GM12878 (cell line): ENCODE measurements around the gene FITM1. TPM values are rescaled to one million over a fixed set of nuclear protein-coding genes. Genes with fewer than 3 reads are reported as not detected.

Source experiments
- ATAC-seq: fragments of 200-7000 bp; cut with Tn5 transposase; 3 replicates; pipeline ENCODE4 v1.9.1; 2020; ENCODE audit warnings: mild to moderate bottlenecking, moderate library complexity
- BruUV-seq: library from RNA; stranded (reverse); fragments of 400-500 nt; replicated peaks from 2 replicates; lab custom pipeline; 2021; lab: Mats Ljungman, UMichigan
- CTCF ChIA-PET: fragments of 300-600 bp; sonication (Branson Sonifier 250); formaldehyde crosslinking; extraction: SDS; loops from one replicate; lab custom pipeline; 2021; ENCODE audit warnings: inconsistent platforms; lab: Yijun Ruan, JAX
- POLR2A ChIA-PET: fragments of 350-600 bp; formaldehyde crosslinking; extraction: SDS; loops from one replicate; lab custom pipeline; 2021; ENCODE audit warnings: inconsistent platforms; lab: Charles Lee
- RAD21 ChIA-PET: fragments of 300-600 bp; sonication (Branson Sonifier 250); formaldehyde crosslinking; loops from one replicate; lab custom pipeline; 2023; ENCODE audit warnings: antibody characterized with exemption; ENCODE audit not compliant: unreplicated experiment; lab: Charles Lee
- SMC1A ChIA-PET: fragments of 300-600 bp; sonication (Branson Sonifier 250); formaldehyde crosslinking; loops from one replicate; lab custom pipeline; 2023; ENCODE audit not compliant: unreplicated experiment, uncharacterized antibody; lab: Charles Lee
- DNase-seq: peaks from one replicate; pipeline ENCODE4 v3.0.0-alpha.2; 2011; ENCODE audit warnings: low read depth, low spot score
- FAIRE-seq: peaks from 3 replicates; lab custom pipeline; 2011; peaks lifted over from hg19 to GRCh38; lab: Jason Lieb, UNC
- H2AFZ ChIP-seq: 2 replicates; pipeline ENCODE4 v1.6.0; 2011; ENCODE audit warnings: low read depth, low read length, control low read depth; ENCODE audit not compliant: control insufficient read depth
- H3K27ac ChIP-seq: 2 replicates; pipeline ENCODE4 v1.5.1; 2011; ENCODE audit warnings: control low read depth; ENCODE audit not compliant: control insufficient read depth, insufficient read depth
- H3K27me3 ChIP-seq, 2 experiments: replicated peaks in 1 of 2; 2 replicates each; pipeline versions ENCODE4 v1.6.0 to v1.6.1; 2011; ENCODE audit warnings: low read length in 1 of 2; ENCODE audit not compliant: control insufficient read depth in 2 of 2, insufficient read depth in 2 of 2
- H3K36me3 ChIP-seq, 2 experiments: 2 replicates each; pipeline ENCODE4 v1.5.1; 2011; ENCODE audit warnings: low read length in 1 of 2; ENCODE audit not compliant: control insufficient read depth in 2 of 2, insufficient read depth in 2 of 2
- H3K4me1 ChIP-seq: 2 replicates; pipeline ENCODE4 v1.6.1; 2011; ENCODE audit warnings: mild to moderate bottlenecking, low read length, moderate library complexity, mixed read lengths; ENCODE audit not compliant: control insufficient read depth, insufficient read depth
- H3K4me2 ChIP-seq: 2 replicates; pipeline ENCODE4 v1.6.0; 2011; ENCODE audit warnings: control low read depth; ENCODE audit not compliant: control insufficient read depth, insufficient read depth
- H3K4me3 ChIP-seq: fragments of 200-600 bp; sonication (generic); 2 replicates; pipeline ENCODE4 v1.5.1; 2016
- H3K79me2 ChIP-seq: 2 replicates; pipeline ENCODE4 v1.6.0; 2011; ENCODE audit warnings: low read length; ENCODE audit not compliant: control insufficient read depth, insufficient read depth
- H3K9ac ChIP-seq: 2 replicates; pipeline ENCODE4 v1.8.0; 2011; ENCODE audit warnings: low read length, control low read depth, mixed read lengths; ENCODE audit not compliant: control insufficient read depth, insufficient read depth
- H3K9me3 ChIP-seq: replicated peaks from 3 replicates; pipeline ENCODE4 v1.5.1; 2011; ENCODE audit warnings: mild to moderate bottlenecking, low read length; ENCODE audit not compliant: control insufficient read depth, insufficient read depth
- H4K20me1 ChIP-seq: 2 replicates; pipeline ENCODE4 v1.6.0; 2011; ENCODE audit not compliant: control insufficient read depth, insufficient read depth
- EZH2 ChIP-seq: IDR thresholded peaks from 2 replicates; pipeline ENCODE4 v1.6.1; 2012; ENCODE audit warnings: low read depth, mild to moderate bottlenecking, control low read depth, inconsistent platforms, low read length, borderline replicate concordance; ENCODE audit not compliant: control insufficient read depth
- FOXK2 ChIP-seq: fragments of 450-650 bp; IDR thresholded peaks from 2 replicates; pipeline ENCODE4 v1.6.1; 2017; ENCODE audit warnings: mild to moderate bottlenecking, moderate library complexity
- IKZF2 ChIP-seq, 2 experiments: fragments of 450-650 bp; IDR thresholded peaks; 2 replicates each; pipeline ENCODE4 v1.6.1; 2017; ENCODE audit warnings: mild to moderate bottlenecking in 2 of 2, moderate library complexity in 2 of 2
- NFYB ChIP-seq: IDR thresholded peaks from 2 replicates; pipeline ENCODE4 v1.6.1; 2011; ENCODE audit warnings: low read depth, mild to moderate bottlenecking, low read length, improper control_type of control experiment, moderate library complexity; ENCODE audit not compliant: insufficient read depth
- SMARCA5 ChIP-seq: fragments of 450-650 bp; IDR thresholded peaks from 2 replicates; pipeline ENCODE4 v1.6.1; 2017; ENCODE audit warnings: mild to moderate bottlenecking
- YBX1 ChIP-seq: fragments of 450-650 bp; IDR thresholded peaks from 2 replicates; pipeline ENCODE4 v1.6.1; 2016; ENCODE audit warnings: antibody characterized with exemption
- WGBS: methylation state at CpG from one replicate; pipeline ENCODE4 v1.1.6; 2016; ENCODE audit warnings: low lambda C conversion rate; ENCODE audit not compliant: insufficient replicate concordance, insufficient coverage; ENCODE audit errors: missing lambda C conversion rate; 5-methylcytosine and 5-hydroxymethylcytosine counted together
- in situ Hi-C: fragments of 300-500 bp; cut with MboI; formaldehyde crosslinking; loops from 9 replicates; pipeline ENCODE4 v1.14.3; 2018; ENCODE audit warnings: mixed read lengths
- intact Hi-C: fragments of 100-400 bp; cut with micrococcal nuclease; formaldehyde crosslinking; loops from one replicate; pipeline ENCODE4 v1.14.2; 2022; ENCODE audit not compliant: unreplicated experiment
- polyA plus RNA-seq, 11 experiments: library from polyadenylated mRNA; depleted of rRNA in 4 of 11; unstranded in 6 of 11; stranded (reverse) in 5 of 11; fragments of >200 nt; fragmentation: Nextera tagmentation in 4 of 11; fragmentation: Illumina TruSeq in 1 of 11; extraction: Ambion mirVana in 4 of 11; extraction: Trizol in 1 of 11; gene quantifications; 1 replicate in 1 of 11; 2 replicates in 10 of 11; pipeline versions ENCODE4 v1.2.1 to v1.2.3, GENCODE V29; 2011 to 2016; ENCODE audit warnings: inconsistent platforms in 2 of 11, missing spikeins in 2 of 11, low read depth in 1 of 11
- total RNA-seq, 4 experiments: library from RNA; depleted of rRNA in 3 of 4; stranded (reverse); fragments of >200 nt in 3 of 4; fragmentation: Illumina TruSeq in 1 of 4; extraction: Trizol in 1 of 4; gene quantifications; 2 replicates each; pipeline versions ENCODE4 v1.2.1 to v1.2.3, GENCODE V29; 2013 to 2021
- TF ChIP-seq, protein P1 (sequence below): IDR thresholded peaks from 2 replicates; pipeline ENCODE4 v1.6.1; 2012; ENCODE audit warnings: low read depth, low read length, improper control_type of control experiment
- TF ChIP-seq, protein P2 (sequence below): fragments of 450-650 bp; IDR thresholded peaks from 2 replicates; pipeline ENCODE4 v1.6.1; 2017; ENCODE audit warnings: low read depth, mild to moderate bottlenecking, moderate library complexity

The FITM1 gene
- total and polyA plus RNA-seq, 10 of the 15 experiments (the other 5 are each of a cell fraction or from before 2014, with no cell fraction given): 0.11 to 1.9 (median 0.45) TPM; not detected in 2

DNA sequence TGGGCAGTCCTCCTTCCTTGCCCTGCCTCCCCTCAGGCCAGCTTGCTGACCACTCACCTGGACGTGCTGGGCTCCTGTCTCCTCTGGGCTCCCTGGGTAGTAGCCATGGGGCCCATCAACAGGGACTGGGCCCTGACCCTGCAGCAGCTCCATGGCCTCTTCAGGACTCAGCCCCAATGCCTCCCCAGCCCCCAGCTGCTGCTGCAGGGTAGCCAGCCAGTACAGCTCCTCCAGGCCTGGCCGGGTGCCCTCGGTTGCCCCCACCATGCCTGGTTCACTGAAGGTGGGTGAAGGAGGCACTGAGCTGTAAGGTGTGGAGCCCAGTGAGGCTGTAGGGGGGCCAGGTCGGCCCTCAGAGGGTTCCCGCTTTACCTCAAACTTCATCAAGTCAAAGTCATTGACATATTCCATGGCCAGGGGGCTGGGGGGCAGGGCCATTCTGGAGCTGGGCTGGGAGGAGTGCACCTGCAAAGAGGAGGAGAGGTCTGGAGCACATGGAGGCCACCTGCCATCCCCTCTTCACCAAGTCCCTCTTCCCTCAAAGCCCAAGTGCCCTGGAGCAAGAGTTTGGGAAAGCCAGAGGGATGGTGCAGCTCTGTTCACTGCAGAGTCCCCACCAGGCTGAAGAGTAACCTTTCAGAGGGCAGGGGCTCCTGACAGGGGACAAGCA, 47.9 kb upstream of the FITM1 start:
- ChIA-PET SMC1A (interaction anchor here (0.9 to 5.2 kb wide), 4 partner anchors 9 to 79 kb away, joined by 3 to 51 read pairs (median 6); partner anchors contain the start of gene PCK2), RAD21 (interaction anchor here (1.3 to 4.6 kb wide), 6 partner anchors 10 to 78 kb away, joined by 3 to 39 read pairs (median 14); partner anchors contain the start of genes DCAF11, IRF9, NRL and PCK2), POLR2A (interaction anchor here (1.3 to 4.2 kb wide), 5 partner anchors 12 to 64 kb away, joined by 3 to 33 read pairs (median 6); partner anchors contain the start of genes CARMIL3, PCK2, PSME1 and PSME2), CTCF (interaction anchor here (0.6 to 4.9 kb wide), 9 partner anchors 8 to 469 kb away, joined by 3 to 71 read pairs (median 3); partner anchors contain the start of genes CIDEB, PCK2 and PSME2)
- TF ChIP-seq NFYB (no peak), EZH2 (no peak), IKZF2 (IDR thresholded peaks at IDR 0.05) (no peak), YBX1 (no peak), FOXK2 (no peak), SMARCA5 (no peak)
- TF ChIP-seq, protein P1, sequence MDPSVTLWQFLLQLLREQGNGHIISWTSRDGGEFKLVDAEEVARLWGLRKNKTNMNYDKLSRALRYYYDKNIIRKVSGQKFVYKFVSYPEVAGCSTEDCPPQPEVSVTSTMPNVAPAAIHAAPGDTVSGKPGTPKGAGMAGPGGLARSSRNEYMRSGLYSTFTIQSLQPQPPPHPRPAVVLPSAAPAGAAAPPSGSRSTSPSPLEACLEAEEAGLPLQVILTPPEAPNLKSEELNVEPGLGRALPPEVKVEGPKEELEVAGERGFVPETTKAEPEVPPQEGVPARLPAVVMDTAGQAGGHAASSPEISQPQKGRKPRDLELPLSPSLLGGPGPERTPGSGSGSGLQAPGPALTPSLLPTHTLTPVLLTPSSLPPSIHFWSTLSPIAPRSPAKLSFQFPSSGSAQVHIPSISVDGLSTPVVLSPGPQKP: no peak
- TF ChIP-seq, protein P2, sequence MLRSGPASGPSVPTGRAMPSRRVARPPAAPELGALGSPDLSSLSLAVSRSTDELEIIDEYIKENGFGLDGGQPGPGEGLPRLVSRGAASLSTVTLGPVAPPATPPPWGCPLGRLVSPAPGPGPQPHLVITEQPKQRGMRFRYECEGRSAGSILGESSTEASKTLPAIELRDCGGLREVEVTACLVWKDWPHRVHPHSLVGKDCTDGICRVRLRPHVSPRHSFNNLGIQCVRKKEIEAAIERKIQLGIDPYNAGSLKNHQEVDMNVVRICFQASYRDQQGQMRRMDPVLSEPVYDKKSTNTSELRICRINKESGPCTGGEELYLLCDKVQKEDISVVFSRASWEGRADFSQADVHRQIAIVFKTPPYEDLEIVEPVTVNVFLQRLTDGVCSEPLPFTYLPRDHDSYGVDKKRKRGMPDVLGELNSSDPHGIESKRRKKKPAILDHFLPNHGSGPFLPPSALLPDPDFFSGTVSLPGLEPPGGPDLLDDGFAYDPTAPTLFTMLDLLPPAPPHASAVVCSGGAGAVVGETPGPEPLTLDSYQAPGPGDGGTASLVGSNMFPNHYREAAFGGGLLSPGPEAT: no peak
- WGBS: 52% methylated on average over 5 of the region's 5 CpGs
- H3K27ac ChIP-seq: no peak overlapping the region
- ATAC-seq (no peak), FAIRE-seq (no peak), DNase-seq (no peak)
- H3K9ac ChIP-seq: no peak overlapping the region
- intact Hi-C loops (no loop called here), in situ Hi-C loops (no loop called here)
- no peaks in the 10 kb centered on the region for H3K79me2 ChIP-seq
- H3K4me3 ChIP-seq: no peak overlapping the region
- no peaks in the 10 kb centered on the region for H4K20me1 ChIP-seq
- no TSS peak for BruUV-seq
- no peak overlapping the region for H2AFZ ChIP-seq
- H3K36me3 ChIP-seq: no peaks in the 10 kb centered on the region
- H3K9me3 ChIP-seq: no peaks in the 10 kb centered on the region
- H3K4me2 ChIP-seq: no peak overlapping the region
- H3K4me1 ChIP-seq: peaks cover 13% of the 10 kb centered on the region
- no peaks in the 10 kb centered on the region for H3K27me3 ChIP-seq
